ENCODE data around the gene ABCF2.

The ABCF2 gene

DNA sequence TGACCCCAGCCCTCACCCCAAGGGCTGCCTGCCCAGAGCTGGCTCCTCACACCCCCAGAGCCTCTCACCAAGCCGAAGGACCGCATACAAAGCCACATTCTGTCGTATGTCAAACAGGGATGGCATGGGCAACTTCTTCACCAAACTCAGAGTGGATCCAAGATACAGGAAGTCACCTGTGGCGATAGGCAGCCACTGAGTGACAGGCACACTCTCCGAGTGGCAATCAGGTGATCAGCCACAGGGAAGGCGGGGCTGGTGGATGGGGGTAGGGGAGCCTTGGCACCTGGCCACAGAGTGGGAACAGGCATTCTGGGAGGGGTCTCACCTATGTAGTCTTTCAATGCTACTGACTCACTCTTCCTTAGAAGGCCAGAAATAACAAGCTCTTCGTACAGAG, 32.8 kb downstream of the ABCF2 start:
- DNase-seq (ENCODE audit: low spot score) = no peak

DNA sequence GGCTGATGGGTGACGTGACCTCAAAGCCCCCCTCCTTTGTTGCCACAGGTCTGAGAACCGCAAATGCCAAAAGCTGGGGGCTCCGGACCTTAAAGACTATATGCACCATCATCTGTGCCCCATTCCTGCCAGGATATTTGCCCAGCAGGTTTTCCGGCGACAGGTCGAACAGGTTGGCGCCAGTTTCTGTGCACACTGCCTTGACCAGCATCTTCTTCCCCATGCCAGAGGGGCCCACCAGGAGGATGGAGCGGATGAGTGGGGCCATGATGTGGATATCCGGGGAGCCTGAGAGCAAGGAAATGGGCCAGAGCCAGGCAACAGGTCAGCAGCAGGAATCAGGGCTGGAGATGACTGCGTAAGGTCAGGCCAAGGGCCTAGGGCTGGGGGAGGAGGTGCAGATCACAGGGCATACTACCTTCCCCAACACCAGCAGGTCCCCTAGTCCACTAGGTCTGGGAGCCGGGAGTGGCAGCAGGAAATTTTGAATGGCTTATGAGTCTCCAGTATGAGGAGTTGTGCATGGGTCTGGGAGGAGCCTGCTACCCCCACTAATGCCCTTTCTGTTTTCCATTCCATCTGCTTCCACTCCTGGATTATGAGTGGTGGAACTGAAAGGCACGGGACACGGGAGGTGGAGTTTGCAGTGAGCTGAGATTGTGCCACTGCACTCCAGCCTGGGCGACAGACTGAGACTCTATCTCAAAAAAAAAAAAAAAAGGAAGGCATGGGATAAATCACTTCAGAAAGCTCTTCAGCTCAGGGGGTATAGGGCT, 33.6 kb downstream of the ABCF2 start:
- DNase-seq (ENCODE audit: low spot score) = no peak

DNA sequence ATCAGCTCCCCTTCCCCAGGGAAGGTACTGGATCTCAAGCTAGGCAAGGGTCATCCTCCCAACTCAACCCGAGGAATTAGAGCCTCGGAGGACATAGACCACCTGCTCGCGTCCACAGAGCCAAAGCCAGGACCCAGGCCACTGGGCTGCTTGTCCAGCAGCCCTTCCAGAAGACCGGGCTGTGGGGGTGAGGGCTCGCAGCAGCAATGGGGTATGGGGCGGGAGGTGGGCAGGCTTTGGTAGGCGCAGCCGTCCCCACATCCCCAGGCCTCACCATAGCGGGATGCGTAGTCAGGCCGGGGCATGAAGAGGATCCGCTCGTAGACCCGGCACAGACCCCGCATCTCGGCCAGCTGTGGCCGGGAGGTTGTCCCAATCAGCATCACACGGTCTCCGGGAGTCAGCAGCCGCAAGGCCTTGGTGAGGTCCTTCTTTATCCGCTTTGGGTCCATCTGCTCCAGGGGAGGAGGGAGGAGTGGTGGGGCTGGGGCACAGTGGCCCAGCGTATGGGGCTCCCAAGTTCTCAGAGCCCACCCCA, 34.9 kb downstream of the ABCF2 start:
- DNase-seq (ENCODE audit: low spot score) = no peak

DNA sequence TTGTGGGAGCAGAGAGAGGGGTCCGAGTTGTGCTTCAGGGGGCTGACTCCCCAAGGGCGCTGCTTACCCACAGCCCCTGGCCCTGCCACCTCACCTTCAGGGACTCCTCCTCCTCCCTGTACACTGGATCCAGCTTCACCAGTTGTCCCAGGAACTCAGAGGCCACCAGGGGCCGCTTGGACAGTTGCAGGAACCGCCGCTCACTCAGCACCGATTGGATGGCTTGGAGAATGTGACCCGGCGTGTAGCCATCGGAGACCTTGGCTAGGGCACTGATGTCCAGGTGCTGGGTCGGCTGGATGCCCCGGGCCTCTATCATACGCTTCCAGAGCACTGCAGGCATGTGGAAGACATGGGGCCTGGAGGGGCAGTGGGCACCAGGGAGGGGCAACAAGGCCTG, 35.5 kb downstream of the ABCF2 start:
- DNase-seq (ENCODE audit: low spot score) = no peak

DNA sequence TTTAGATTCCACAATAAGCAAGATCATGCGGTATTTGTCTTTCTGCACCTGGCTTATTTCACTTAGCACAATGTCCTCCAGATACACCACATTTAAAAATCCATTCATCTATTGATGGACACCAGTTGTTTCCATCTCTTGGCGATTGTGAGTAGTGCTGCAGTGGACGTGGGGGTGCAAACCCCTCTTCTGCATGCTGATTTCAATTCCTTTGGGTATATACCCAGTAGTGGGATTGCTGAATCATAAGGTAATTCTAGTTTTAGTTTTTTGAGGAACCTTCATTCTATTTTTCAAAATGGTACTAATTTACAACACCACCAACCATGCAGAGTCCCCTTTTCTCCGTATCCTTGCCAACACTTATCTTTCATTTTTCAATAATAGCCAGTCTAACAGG, 38.0 kb downstream of the ABCF2 start:
- no peak for DNase-seq (ENCODE audit: low spot score)

DNA sequence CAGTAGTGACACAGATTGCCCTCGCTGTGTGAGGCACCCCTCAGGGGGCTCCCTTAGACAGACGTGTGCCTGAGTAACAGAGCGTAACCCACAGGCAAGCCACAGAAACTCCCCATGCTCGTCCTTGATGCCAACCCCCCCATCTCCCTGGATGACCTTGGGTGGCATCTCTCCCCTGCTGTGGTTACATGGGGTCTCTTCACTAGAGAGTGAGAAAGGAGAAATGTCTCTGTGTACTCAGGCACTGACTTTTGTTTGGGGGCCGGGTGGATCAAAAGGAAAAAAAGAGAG, 38.8 kb downstream of the ABCF2 start:
- no peak for DNase-seq (ENCODE audit: low spot score)

DNA sequence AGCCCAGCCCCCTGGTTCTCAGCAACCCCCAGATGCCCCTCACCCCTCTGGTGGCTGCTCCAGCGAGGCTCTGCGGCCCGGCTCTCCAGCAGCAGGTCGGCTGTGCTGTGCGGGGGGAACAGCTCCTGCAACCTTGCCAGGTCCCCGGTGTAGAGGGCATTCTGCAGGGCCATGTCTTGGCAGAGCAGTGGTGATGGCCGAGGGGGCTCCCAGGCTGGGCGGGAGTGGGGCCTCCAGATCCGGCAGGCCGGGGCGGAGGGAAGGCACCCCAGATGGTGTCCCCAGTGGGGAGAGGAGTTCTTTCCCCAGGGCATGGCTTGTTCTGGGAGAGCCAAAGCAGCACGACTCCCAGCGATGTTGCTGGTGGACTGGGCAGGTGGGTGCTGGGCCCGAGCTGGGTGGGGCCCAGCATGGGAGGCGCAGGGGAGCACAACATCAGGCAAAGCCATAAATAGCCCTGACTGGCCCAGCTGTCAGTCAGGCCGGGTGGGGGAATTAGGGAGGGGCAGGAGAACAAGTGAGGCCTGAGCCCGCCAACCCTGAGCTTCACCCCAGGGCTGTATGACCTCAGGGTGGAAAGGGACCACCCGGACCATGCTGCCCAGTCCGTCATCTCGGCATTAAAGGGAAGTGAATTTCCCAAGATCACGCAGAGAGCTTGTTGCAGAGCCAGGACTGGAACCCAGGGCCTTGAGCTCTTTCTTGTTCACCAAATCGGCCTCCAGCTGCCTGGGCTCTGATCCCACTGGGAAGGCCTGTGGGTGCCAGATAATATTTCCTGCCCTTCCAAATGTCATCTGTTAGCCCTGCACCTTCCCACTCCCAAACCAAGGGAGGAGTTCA, 39.4 kb downstream of the ABCF2 start:
- DNase-seq (ENCODE audit: low spot score) = no peak

DNA sequence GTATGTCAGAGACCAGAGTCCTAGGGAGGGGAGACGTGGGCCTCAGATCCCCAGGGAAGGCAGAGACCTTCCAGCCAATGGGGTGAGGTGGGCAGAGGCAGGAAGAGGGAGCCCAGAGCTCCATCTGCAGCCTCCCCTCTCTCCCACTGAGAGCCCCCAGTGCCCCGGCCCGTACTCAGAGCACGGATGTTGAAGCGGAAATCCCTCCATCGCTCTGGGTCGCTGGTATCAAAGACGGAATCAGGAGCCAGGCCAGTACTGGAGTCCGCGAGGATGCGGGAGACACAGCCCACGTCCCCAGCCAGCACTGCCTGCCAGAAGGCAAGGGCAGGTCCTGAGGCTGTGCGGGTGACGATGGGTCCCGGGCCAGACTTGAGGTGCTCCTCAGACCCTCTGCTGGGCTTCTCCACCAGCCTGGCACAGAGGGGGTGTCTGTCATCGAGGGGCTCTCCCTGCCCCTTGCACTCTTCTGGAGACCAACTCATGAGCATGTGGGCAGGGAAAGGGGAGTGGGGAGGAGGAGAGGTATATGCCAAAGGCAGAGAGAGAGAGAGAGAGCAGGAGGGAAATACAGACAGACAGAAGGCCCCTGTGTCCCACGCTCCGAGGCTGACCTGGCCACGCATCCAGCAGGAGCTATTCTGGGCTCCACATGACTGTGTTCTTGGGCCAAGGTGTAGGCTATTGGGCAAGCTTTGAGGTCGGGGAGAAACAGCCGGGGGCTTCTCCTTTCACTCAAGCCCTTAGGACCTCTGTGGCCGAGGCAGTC, 40.2 kb downstream of the ABCF2 start, which contains the start of gene ASB10:
Gene ASB10 (minus strand): TSS at position 611 of the 769 bp plus-strand sequence. CDS start 120 bp downstream, at position 491.
- DNase-seq (ENCODE audit: low spot score) = no peak

DNA sequence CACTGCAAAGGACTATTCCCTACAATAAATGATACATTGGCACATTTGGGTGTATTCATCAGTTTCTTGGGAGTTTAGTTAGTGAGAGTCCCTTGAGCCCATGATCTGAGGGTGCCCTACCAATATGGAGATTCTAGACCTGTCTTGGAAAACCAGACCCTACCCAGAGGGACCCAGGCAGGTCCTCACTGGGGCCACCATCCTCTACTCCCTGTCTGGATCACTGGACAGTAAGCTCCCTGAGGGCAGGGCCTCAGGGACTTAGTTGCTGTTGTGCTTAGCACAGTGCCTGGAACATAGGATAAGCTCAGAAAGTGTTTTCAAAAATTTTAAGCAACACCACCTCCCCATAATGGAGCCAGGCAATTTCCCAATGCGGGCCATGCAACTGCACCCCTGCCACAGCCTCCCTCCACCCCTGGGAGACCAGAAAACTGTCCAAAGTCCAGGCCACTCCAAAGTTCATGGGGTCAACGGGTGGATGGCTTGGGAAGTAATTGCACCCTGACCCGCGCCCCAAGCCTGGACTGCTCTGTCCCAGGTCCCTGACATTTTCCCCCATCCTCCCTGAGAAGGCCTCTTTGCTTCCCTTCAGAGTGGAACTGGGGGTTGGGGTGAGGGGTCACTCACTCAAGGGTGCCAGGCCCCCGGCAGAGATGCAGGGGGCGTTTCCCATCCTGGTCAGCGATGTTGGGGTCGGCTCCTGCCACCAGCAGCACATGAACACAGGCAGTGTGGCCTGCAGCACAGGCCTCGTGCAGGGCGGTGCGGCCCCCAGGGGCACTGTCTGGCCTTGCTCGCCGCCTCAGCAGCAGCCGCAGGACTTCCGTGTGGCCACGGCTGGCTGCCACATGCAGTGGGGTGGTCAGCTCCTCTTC, 41.0 kb downstream of the ABCF2 start:
- DNase-seq (ENCODE audit: low spot score) = no peak

DNA sequence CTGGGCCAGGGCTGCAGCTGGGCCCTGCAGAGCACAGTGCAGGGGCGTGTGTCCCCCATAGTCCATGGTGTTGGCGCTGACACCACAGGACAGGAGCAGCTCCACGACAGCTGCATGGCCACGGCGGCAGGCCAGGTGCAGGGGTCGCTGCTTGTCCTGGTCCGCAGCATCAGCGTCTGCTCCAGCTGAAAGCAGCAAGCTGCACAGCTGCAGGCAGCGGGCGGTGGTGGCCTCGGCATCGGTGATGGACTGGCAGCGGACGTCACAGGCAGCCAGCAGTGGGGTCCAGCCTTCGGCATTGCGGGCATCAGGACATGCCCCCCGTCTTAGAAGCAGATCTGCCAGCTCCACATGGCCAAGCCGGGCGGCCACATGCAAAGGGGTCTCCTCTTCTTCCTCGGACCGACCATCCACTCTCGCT, 46.0 kb downstream of the ABCF2 start:
- DNase-seq (ENCODE audit: low spot score) = no peak

DNA sequence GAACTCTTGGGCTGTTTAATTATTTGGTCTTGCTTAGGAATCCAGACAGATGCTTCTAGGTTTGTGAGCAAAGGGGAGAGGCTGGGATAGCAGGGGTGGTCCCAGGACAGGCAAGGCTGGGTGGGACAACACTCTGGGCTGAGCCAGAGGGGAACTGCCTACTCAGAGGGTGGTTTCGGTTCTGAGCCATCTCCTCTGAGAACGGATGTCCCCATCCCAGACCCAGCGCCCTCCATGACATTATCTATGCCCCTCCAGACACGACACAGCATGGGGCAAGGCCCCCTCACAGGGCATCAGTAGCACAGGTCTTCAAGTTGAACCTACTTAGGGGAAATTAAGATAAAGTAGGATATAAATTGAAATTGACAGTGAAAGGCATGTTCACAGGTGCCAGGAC, 47.1 kb downstream of the ABCF2 start:
- DNase-seq (ENCODE audit: low spot score) = no peak

DNA sequence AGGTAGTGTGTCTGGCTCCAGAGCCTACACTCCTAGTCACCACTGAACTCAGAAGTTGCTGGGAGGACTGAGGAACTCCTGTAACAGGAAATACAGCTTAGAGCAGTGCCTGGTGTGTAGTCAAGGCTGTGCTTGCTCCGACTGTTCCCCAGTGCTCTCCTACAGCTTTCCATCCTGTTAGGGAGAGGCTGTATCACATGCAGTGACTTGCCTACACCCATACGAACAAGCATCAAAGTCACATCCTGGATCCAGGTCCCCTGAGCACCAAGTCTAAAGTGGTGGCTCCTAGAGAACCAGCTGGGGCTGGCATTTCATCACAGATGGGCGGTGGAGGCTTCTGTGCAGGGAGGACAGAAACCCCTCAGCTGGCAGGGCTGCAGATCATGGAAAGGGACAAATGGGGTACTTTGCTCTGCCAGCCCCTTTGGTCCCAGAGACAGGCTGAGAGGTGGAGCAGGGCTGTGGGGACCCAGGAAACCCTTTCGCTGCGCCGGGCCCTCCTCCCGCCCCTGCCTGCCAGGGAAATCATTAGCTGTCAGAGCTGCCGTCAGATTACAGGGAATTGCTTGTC, 47.6 kb downstream of the ABCF2 start:
- no peak for DNase-seq (ENCODE audit: low spot score)

DNA sequence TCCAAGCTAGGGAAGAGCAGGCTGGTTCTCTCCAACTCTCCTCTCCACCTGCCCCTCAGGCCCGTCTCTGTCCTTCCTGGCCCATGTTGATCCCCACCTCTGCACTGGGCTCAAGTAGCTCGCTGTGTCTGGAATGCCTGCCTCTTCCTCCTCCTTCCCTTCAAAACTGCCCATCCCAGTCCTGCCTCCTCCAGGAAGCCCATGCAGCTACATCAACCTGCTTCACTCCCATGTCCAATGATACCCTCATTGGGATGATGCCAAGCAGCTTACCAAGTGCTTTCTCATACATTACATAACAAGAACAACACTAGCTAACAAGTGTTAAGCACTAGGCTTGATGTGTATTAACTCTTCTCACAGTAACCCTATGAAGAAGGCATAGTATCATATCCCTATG, 48.2 kb downstream of the ABCF2 start:
- no peak for DNase-seq (ENCODE audit: low spot score)

DNA sequence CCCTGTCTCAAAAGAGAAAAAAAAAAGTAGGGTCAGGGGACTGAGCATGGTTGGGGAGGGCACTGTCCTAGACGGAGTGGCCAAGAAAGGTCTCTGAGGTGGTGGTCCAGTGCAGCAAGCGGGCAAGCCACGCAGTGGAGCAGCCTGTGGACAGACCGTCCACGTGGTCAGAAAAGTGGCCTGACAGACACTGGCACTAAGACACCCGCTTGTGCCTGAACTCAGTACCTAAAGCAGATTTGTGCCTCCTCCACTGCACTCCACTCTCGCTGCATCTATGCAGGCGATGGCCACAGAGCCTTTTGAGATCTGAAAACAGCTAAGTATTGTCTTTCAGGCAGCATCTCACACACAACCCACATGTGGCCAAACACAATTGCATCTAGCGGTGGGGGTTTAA, 48.8 kb downstream of the ABCF2 start:
- no peak for DNase-seq (ENCODE audit: low spot score)

DNA sequence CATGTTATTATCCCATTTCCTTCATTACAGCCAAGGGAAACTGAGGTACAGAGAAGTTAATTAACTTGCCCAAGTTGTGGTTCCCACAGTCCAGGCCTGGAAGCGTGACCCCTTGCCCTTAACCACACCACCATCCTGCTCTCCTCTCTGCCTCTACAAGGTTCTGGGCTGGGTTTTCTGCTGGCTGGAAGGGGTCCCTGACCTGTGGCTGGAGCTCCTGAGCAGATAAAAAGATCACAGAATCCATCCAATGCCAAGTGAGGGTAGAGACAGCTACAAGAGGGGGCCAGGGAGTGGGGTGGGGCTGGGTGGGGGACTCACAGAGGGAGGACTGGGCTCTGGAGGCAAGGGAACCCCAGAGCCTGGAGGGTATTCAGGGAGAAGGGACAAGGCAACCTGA, 49.7 kb downstream of the ABCF2 start:
- no peak for DNase-seq (ENCODE audit: low spot score)

DNA sequence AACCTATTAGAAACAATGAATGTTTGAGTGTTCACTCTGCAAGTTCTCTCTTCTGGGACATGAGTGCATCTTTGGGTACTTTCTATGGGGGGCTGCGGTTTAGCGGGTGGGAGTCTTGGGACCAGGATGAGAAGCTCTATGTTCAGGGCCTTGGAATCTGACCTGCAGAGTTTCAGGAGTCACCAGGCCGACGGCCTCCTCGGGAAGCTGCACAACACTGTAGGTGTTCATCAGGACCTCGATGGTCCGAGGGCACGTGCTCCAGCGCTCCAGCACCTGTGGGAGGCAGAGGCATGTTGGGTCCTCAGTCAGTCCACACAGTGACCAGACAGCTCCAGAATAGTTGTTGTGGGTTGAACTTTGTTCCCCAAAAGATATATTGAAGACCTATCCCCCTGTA, 50.6 kb downstream of the ABCF2 start:
- DNase-seq (ENCODE audit: low spot score) = no peak

DNA sequence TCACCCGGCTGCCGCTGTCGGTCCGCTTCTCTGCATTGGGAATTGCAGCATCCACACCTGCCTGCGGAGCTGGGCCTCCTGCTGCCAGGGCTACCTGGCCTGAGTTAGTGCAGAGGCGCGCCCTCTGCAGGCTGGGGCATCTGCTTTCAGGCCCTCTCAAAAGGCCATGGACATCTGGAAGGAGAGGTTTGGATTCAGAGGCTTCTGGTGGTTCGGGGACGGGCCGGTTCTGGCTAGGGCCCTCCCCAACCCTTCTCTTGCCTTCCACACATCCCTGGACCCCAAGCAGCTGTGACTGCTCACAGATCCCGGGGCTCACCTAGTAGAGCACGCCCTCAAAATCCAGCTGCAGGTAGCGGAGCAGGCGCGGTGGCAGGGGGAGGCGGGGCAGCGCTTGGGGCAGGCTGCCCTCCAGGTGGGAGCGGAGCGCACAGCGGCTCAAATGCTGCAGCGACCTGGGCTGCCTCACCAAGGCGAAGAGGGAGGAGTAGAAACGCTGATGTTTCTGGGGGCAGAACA, 51.2 kb downstream of the ABCF2 start:
- no peak for DNase-seq (ENCODE audit: low spot score)

DNA sequence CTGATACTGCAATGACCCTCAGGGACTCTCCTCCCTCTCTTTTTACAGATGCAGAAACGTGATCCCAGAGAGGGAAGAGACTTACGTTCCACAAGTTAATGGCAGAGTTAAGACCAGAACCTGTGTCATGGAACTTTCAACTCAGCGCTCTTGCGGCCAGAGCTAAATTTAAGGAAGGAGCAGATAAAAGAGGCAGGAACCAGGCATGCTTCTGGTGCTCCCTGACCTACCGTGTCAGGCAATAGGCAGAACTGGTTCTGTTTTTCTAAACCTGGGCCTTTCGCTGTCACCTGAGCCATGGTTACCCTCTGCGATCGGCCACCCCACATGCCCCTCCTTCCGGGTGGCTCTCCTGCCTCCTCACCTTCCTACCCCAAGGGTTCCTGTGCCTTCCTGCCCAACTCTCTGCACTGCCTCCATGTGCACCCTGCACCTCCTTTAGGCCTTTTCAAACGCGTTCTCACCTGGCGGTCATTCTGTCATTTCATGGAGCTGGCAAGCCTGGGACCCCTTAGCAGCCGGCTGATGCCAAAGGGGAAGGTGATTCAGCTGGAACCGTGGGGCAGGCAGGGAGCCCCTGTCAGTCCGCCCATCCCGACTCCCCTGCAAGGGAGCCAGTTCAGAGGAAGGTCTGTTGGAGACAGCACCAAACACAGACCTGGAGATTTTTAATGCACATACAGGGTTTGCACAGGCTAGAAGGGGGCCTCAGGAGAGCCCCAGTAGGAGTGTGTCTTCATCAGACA, 51.8 kb downstream of the ABCF2 start:
- no peak for DNase-seq (ENCODE audit: low spot score)

DNA sequence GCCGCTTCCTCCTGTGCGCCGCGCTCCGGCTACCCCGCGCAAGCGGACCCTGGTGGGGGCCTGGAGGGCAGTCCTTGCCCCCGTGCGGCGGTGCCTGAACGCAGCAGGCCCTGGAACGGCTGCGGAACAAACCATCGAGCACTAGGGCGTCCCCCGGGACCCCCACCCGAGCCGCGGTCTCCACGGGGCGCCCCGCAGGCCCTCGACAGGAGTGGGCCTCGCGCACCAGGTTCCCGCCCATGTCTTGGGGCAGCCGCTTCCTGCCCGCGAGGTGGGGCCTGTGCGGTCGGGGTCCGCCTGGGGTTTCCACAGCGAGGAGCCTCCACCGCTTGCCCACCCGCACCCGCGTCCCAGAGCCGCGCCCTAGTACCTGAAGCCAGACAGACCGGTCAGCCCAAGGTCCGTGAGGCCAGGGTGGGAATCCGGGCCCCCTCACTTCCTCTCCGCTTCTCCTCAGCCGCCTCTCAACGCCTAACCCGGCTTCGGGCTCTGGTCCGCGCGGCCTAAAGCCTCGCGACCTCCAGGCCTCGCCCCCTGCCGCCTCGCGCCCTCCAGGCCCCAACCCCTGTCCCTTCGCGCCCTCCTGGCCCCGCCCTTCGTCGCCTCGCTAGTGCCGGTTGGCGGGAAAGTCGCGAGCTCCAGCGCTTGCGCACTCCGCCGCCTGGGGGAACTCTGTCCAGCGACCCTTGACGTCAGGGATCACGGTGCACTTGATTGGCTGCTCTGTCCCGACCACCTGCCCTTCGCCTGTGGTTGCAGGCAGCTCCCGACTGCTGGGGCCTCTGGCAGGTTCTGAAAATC, 52.6 kb downstream of the ABCF2 start:
- DNase-seq (ENCODE audit: low spot score) = no peak

All from cerebellar cortex (tissue), 1 donor.